ENCODE results near the gene STXBP6.

Gene STXBP6

GRCh38 chr14:24831677-24832076 lies 218.3 kb downstream of the STXBP6 start:
- no peak for TF ChIP-seq CTCF (IDR thresholded peaks at IDR 0.05; ENCODE audit: poor library complexity, severe bottlenecking)
- H3K27ac ChIP-seq (ENCODE audit: poor library complexity, severe bottlenecking): no peak overlapping the region
- H3K27me3 ChIP-seq (ENCODE audit: insufficient read depth, poor library complexity, severe bottlenecking): peaks cover 3% of the 10 kb centered on the region
- H3K4me3 ChIP-seq (ENCODE audit: severe bottlenecking): no peak overlapping the region
- H3K9me3 ChIP-seq (ENCODE audit: severe bottlenecking): no peaks in the 10 kb centered on the region
- ATAC-seq (ENCODE audit: low read depth): no peak
- no peaks in the 10 kb centered on the region for H3K36me3 ChIP-seq (ENCODE audit: low read depth)
- no peaks in the 10 kb centered on the region for H3K4me1 ChIP-seq (ENCODE audit: insufficient read depth, poor library complexity, severe bottlenecking)
- DNase-seq (ENCODE audit: low spot score): no peak

DNA sequence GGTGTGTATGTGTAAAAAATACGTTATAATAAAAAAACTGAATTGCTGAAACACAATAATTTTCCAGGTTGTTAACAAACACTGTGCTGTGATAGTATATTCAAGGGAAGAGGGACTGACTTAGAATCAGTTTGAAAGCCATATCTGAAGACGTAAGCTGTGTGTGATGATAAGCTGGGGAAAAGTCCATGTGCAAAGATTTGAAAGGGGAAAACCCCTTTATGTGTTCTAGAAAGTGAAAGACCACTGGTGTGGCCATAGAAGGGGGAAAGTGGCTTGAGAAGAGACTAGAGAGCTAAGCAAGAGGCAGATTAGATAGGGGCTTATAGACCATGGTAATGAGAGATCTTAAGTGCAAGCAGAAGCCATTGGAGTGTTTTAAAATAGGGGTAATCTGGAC lies 220.1 kb downstream of the STXBP6 start:
- no peak for ATAC-seq (ENCODE audit: low read depth)
- H3K4me1 ChIP-seq (ENCODE audit: insufficient read depth, poor library complexity, severe bottlenecking): no peaks in the 10 kb centered on the region
- no peak overlapping the region for H3K4me3 ChIP-seq (ENCODE audit: severe bottlenecking)
- TF ChIP-seq CTCF (IDR thresholded peaks at IDR 0.05; ENCODE audit: poor library complexity, severe bottlenecking): no peak
- DNase-seq (ENCODE audit: low spot score): no peak
- H3K9me3 ChIP-seq (ENCODE audit: severe bottlenecking): no peaks in the 10 kb centered on the region
- H3K27ac ChIP-seq (ENCODE audit: poor library complexity, severe bottlenecking): no peak overlapping the region
- no peaks in the 10 kb centered on the region for H3K36me3 ChIP-seq (ENCODE audit: low read depth)
- peaks cover 3% of the 10 kb centered on the region for H3K27me3 ChIP-seq (ENCODE audit: insufficient read depth, poor library complexity, severe bottlenecking)

DNA sequence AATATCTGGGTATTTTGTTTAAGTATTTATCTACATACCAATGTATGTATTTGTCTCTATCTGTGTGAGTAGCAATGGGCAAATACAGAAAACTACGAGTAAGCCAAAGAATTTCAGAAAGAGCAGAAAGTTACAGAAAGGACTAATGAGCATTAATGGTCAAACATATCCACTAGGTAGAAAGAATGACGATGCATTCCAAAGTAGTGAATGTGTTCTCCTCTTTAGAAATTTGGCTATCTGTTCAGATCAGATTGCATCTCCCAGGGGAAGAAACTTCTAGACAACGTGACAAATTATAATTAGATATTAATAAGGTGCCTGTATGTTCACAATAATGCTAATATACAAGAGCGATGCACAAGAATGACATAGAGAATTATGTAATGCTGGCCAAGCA lies 221.5 kb downstream of the STXBP6 start:
- no peaks in the 10 kb centered on the region for H3K27me3 ChIP-seq (ENCODE audit: insufficient read depth, poor library complexity, severe bottlenecking)
- no peaks in the 10 kb centered on the region for H3K4me1 ChIP-seq (ENCODE audit: insufficient read depth, poor library complexity, severe bottlenecking)
- no peak for TF ChIP-seq CTCF (IDR thresholded peaks at IDR 0.05; ENCODE audit: poor library complexity, severe bottlenecking)
- ATAC-seq (ENCODE audit: low read depth): no peak
- DNase-seq (ENCODE audit: low spot score): no peak
- H3K27ac ChIP-seq (ENCODE audit: poor library complexity, severe bottlenecking): no peak overlapping the region
- no peaks in the 10 kb centered on the region for H3K36me3 ChIP-seq (ENCODE audit: low read depth)
- no peaks in the 10 kb centered on the region for H3K9me3 ChIP-seq (ENCODE audit: severe bottlenecking)
- no peak overlapping the region for H3K4me3 ChIP-seq (ENCODE audit: severe bottlenecking)

GRCh38 chr14:24826390-24826789 lies 223.6 kb downstream of the STXBP6 start:
- DNase-seq (ENCODE audit: low spot score) (no peak), ATAC-seq (ENCODE audit: low read depth) (no peak)
- H3K4me1 ChIP-seq (ENCODE audit: insufficient read depth, poor library complexity, severe bottlenecking): no peaks in the 10 kb centered on the region
- TF ChIP-seq CTCF (IDR thresholded peaks at IDR 0.05; ENCODE audit: poor library complexity, severe bottlenecking): no peak
- H3K9me3 ChIP-seq (ENCODE audit: severe bottlenecking): no peaks in the 10 kb centered on the region
- no peak overlapping the region for H3K4me3 ChIP-seq (ENCODE audit: severe bottlenecking)
- no peak overlapping the region for H3K27ac ChIP-seq (ENCODE audit: poor library complexity, severe bottlenecking)
- no peaks in the 10 kb centered on the region for H3K27me3 ChIP-seq (ENCODE audit: insufficient read depth, poor library complexity, severe bottlenecking)
- no peaks in the 10 kb centered on the region for H3K36me3 ChIP-seq (ENCODE audit: low read depth)

- no peak for ATAC-seq (ENCODE audit: low read depth)
- no peak for DNase-seq (ENCODE audit: low spot score)
- Histone ChIP-seq H3K27me3 (ENCODE audit: insufficient read depth, poor library complexity, severe bottlenecking) (peaks cover 17% of the 10 kb centered on the region), H3K4me1 (ENCODE audit: insufficient read depth, poor library complexity, severe bottlenecking) (no peaks in the 10 kb centered on the region), H3K4me3 (ENCODE audit: severe bottlenecking) (no peak overlapping the region), H3K27ac (ENCODE audit: poor library complexity, severe bottlenecking) (no peak overlapping the region), H3K9me3 (ENCODE audit: severe bottlenecking) (no peaks in the 10 kb centered on the region), H3K36me3 (ENCODE audit: low read depth) (no peaks in the 10 kb centered on the region)
- TF ChIP-seq CTCF (IDR thresholded peaks at IDR 0.05; ENCODE audit: poor library complexity, severe bottlenecking): no peak
Measured at GRCh38 chr14:24820616-24821015, 229.3 kb downstream of the STXBP6 start.
